ENCODE data around the gene MTHFD2. TPM values are rescaled to one million over a fixed set of nuclear protein-coding genes. Genes with fewer than 3 reads are reported as not detected.
A peak's percentile ranks its signal among the peaks of the same experiment; 100 is the strongest.
"Not testable (repeated sequence)": the region's sequence is repeated elsewhere in the genome, so short reads cannot be mapped to it uniquely, and the experiment has no call there.

MTHFD2 gene
- total RNA-seq, 1 donor from 2014 or later = 166 TPM

GRCh38 chr2:74197049-74197448 lies 1.4 kb upstream of the MTHFD2 start:
- no peak for DNase-seq (ENCODE audit: low read depth, low spot score)

GRCh38 chr2:74198023-74198460 lies 373 bp upstream of the MTHFD2 start:
- DNase-seq (ENCODE audit: low read depth, low spot score) = no peak

GRCh38 chr2:74199275-74199701 lies 873 bp downstream of the MTHFD2 start:
- no peak for DNase-seq (ENCODE audit: low read depth, low spot score)

GRCh38 chr2:74199871-74200305 lies 1.5 kb downstream of the MTHFD2 start:
- DNase-seq (ENCODE audit: low read depth, low spot score) = no peak

GRCh38 chr2:74201196-74201595 lies 2.8 kb downstream of the MTHFD2 start:
- no peak for DNase-seq (ENCODE audit: low read depth, low spot score)

GRCh38 chr2:74201596-74201995 lies 3.2 kb downstream of the MTHFD2 start:
- no peak for DNase-seq (ENCODE audit: low read depth, low spot score)

GRCh38 chr2:74204436-74204835 lies 6.0 kb downstream of the MTHFD2 start:
- no peak for DNase-seq (ENCODE audit: low read depth, low spot score)

- DNase-seq (ENCODE audit: low read depth, low spot score) = no peak
Measured at GRCh38 chr2:74205113-74205512, 6.7 kb downstream of the MTHFD2 start.

GRCh38 chr2:74205596-74205995 lies 7.2 kb downstream of the MTHFD2 start:
- DNase-seq (ENCODE audit: low read depth, low spot score) = no peak

GRCh38 chr2:74206180-74206688 lies 7.8 kb downstream of the MTHFD2 start:
- peak; percentile 44 for DNase-seq (ENCODE audit: low read depth, low spot score)

GRCh38 chr2:74212702-74213410 lies 14.4 kb downstream of the MTHFD2 start:
- DNase-seq (ENCODE audit: low read depth, low spot score) = no peak

- not testable (repeated sequence) for DNase-seq (ENCODE audit: low read depth, low spot score)
Measured at GRCh38 chr2:74215771-74216170, 17.4 kb downstream of the MTHFD2 start.

GRCh38 chr2:74216642-74217041 lies 18.2 kb downstream of the MTHFD2 start:
- no peak for DNase-seq (ENCODE audit: low read depth, low spot score)

GRCh38 chr2:74219846-74220486 lies 21.6 kb downstream of the MTHFD2 start:
- DNase-seq (ENCODE audit: low read depth, low spot score) = no peak

GRCh38 chr2:74221091-74221490 lies 22.7 kb downstream of the MTHFD2 start:
- no peak for DNase-seq (ENCODE audit: low read depth, low spot score)

- DNase-seq (ENCODE audit: low read depth, low spot score) = no peak
Measured at GRCh38 chr2:74221604-74222299, 23.3 kb downstream of the MTHFD2 start.

GRCh38 chr2:74222300-74222650 lies 23.9 kb downstream of the MTHFD2 start:
- no peak for DNase-seq (ENCODE audit: low read depth, low spot score)

GRCh38 chr2:74223941-74224770 lies 25.7 kb downstream of the MTHFD2 start:
- DNase-seq (ENCODE audit: low read depth, low spot score) = no peak

- no peak for DNase-seq (ENCODE audit: low read depth, low spot score)
Measured at GRCh38 chr2:74225698-74226459, 27.5 kb downstream of the MTHFD2 start.

GRCh38 chr2:74226648-74227213 lies 28.3 kb downstream of the MTHFD2 start:
- DNase-seq (ENCODE audit: low read depth, low spot score) = no peak

Measured in pulmonary artery endothelial cell (primary cell).